Keratinocyte (primary cell): Measurements from ENCODE around the gene MRFAP1.

Source experiments
- EZH2 ChIP-seq: IDR thresholded peaks from one replicate; pipeline ENCODE4 v1.6.1; 2012; ENCODE audit warnings: inconsistent platforms, mild to moderate bottlenecking, low read length, moderate library complexity
- TF ChIP-seq, protein P1 (sequence below), 3 experiments: IDR thresholded peaks in 1 of 3; conservative IDR thresholded peaks in 1 of 3; optimal IDR thresholded peaks in 1 of 3; 2 replicates in 2 of 3; 3 replicates in 1 of 3; pipeline versions ENCODE3 to v1.5.1; 2011; ENCODE audit warnings: low read length in 3 of 3, mild to moderate bottlenecking in 3 of 3, moderate library complexity in 2 of 3, control low read depth in 1 of 3, inconsistent platforms in 1 of 3; ENCODE audit not compliant: insufficient read depth in 2 of 3; ENCODE audit errors: extremely low read depth in 1 of 3

DNA sequence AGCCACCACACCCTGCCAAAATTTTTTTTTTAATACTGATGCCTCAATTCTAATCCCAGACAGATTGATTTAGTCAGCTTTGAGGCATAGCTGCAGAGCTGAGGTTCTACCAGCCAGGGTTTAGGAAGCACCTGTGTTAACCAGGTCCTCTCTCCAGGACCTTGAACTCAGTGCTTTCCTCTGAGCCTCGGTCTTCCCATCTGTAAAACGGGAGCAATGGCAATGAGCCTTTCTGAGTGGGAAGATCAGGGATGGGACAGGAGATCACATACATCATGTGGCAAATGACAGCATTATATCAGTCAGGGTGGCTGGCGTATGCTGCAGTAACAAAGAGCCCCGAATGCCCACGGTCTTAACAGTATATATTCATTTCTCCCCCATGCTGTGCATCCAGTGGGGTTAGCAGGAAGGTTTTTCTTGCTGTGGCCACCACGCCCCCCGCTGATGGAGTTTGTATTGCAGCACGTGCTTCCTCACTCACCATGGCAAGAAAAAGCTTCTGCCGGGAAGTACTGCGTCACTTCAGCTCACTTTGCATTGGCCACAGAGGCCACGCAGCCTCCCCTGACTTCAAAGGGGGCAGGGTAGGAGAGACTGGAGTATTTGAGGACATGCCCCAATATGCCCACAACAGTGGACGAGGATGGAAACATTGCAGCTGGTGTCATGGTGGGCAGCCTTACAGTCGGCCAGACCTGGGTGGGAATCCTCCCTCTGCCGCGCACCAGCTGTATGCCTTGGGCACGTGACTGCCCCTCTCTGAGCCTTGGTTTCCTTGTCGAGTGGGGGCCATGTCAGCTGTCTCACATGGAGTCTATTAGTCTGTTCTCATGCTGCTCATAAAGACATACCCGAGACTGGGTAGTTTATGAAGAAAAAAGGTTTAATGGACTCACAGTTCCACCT, 24.1 kb upstream of the MRFAP1 start:
- TF ChIP-seq, protein P1, sequence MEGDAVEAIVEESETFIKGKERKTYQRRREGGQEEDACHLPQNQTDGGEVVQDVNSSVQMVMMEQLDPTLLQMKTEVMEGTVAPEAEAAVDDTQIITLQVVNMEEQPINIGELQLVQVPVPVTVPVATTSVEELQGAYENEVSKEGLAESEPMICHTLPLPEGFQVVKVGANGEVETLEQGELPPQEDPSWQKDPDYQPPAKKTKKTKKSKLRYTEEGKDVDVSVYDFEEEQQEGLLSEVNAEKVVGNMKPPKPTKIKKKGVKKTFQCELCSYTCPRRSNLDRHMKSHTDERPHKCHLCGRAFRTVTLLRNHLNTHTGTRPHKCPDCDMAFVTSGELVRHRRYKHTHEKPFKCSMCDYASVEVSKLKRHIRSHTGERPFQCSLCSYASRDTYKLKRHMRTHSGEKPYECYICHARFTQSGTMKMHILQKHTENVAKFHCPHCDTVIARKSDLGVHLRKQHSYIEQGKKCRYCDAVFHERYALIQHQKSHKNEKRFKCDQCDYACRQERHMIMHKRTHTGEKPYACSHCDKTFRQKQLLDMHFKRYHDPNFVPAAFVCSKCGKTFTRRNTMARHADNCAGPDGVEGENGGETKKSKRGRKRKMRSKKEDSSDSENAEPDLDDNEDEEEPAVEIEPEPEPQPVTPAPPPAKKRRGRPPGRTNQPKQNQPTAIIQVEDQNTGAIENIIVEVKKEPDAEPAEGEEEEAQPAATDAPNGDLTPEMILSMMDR (optimal IDR thresholded peaks at IDR 0.05 in 1 of 3, IDR thresholded peaks at IDR 0.05 in 1 of 3, conservative IDR thresholded peaks at IDR 0.05 in 1 of 3; ENCODE audit: extremely low read depth in 1 of 3, insufficient read depth in 2 of 3, low read length in 3 of 3) = no peak
- TF ChIP-seq EZH2 = no peak
